ENCODE measurements around the gene LIPM. TPM values are rescaled to one million over a fixed set of nuclear protein-coding genes. Genes with fewer than 3 reads are reported as not detected.

The LIPM gene
- total RNA-seq, 1 donor from 2014 or later: not detected

- intact Hi-C loops (cut with DNase I): no loop called here
- ATAC-seq: no peak
- no peak overlapping the region for H3K4me3 ChIP-seq
Measured at GRCh38 chr10:88827671-88828070, 25.1 kb downstream of the LIPM start.

GRCh38 chr10:88828310-88828709 lies 25.8 kb downstream of the LIPM start:
- no peak for TF ChIP-seq CTCF (IDR thresholded peaks at IDR 0.05)
- DNase-seq (no peak), ATAC-seq (no peak)
- Histone ChIP-seq H3K4me3 (no peak overlapping the region), H3K4me1 (no peaks in the 10 kb centered on the region), H3K27ac (no peak overlapping the region), H3K9me3 (no peaks in the 10 kb centered on the region), H3K27me3 (ENCODE audit: low read depth) (no peaks in the 10 kb centered on the region), H3K36me3 (no peaks in the 10 kb centered on the region)
- intact Hi-C loops (cut with DNase I): no loop called here

More at GRCh38 chr10:88827671-88828070, 25.1 kb downstream of the LIPM start:
- Histone ChIP-seq H3K27ac (no peak overlapping the region), H3K9me3 (no peaks in the 10 kb centered on the region), H3K27me3 (ENCODE audit: low read depth) (no peaks in the 10 kb centered on the region), H3K36me3 (no peaks in the 10 kb centered on the region), H3K4me1 (no peaks in the 10 kb centered on the region)
- DNase-seq: no peak
- no peak for TF ChIP-seq CTCF (IDR thresholded peaks at IDR 0.05)

- intact Hi-C loops (cut with DNase I): loop anchor here (10.0 kb wide), 1 partner anchor 384 kb away; no protein-coding TSS in a partner anchor
- DNase-seq (no peak), ATAC-seq (no peak)
- Histone ChIP-seq H3K4me1 (no peaks in the 10 kb centered on the region), H3K9me3 (no peaks in the 10 kb centered on the region), H3K27ac (no peak overlapping the region), H3K4me3 (no peak overlapping the region), H3K36me3 (no peaks in the 10 kb centered on the region), H3K27me3 (ENCODE audit: low read depth) (no peaks in the 10 kb centered on the region)
- TF ChIP-seq CTCF (IDR thresholded peaks at IDR 0.05): no peak
Measured at GRCh38 chr10:88830643-88831268, 28.2 kb downstream of the LIPM start.

GRCh38 chr10:88831709-88832108 lies 29.2 kb downstream of the LIPM start:
- no peak for DNase-seq
- Histone ChIP-seq H3K27ac (no peak overlapping the region), H3K9me3 (no peaks in the 10 kb centered on the region), H3K36me3 (no peaks in the 10 kb centered on the region), H3K27me3 (ENCODE audit: low read depth) (no peaks in the 10 kb centered on the region), H3K4me3 (no peak overlapping the region), H3K4me1 (no peaks in the 10 kb centered on the region)
- intact Hi-C loops (cut with DNase I): loop anchor here (10.0 kb wide), 1 partner anchor 383 kb away; no protein-coding TSS in a partner anchor
- no peak for TF ChIP-seq CTCF (IDR thresholded peaks at IDR 0.05)
- ATAC-seq: no peak

GRCh38 chr10:88832376-88832775 lies 29.8 kb downstream of the LIPM start:
- no peak overlapping the region for H3K27ac ChIP-seq
- H3K4me1 ChIP-seq: no peaks in the 10 kb centered on the region
- no peaks in the 10 kb centered on the region for H3K27me3 ChIP-seq (ENCODE audit: low read depth)
- intact Hi-C loops (cut with DNase I): loop anchor here (10.0 kb wide), 1 partner anchor 382 kb away; no protein-coding TSS in a partner anchor
- H3K36me3 ChIP-seq: no peaks in the 10 kb centered on the region
- DNase-seq (no peak), ATAC-seq (no peak)
- no peak for TF ChIP-seq CTCF (IDR thresholded peaks at IDR 0.05)
- no peak overlapping the region for H3K4me3 ChIP-seq
- no peaks in the 10 kb centered on the region for H3K9me3 ChIP-seq

Measured in lower lobe of right lung (tissue), 2 donors.